ENCODE results near the gene BMPR2.

The BMPR2 gene

DNA sequence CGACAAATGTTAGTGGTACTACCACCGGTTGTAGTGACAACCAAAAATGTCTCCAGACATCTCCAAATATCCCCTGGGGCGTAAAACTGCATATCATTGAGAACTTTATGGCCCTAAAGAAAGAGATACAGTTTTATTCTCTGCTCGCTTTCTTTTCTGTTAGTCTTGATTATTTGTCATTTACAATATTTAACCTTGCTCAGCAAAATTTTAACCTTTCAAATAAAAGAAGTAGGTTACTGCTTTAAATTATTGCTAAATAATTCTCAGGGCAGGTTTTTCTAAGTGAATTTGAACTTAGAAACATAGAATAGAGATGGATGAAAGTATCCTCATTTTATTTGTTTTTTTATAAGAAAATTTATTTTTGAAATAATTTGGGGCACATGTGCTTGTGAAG lies 67.9 kb downstream of the BMPR2 start:
- Histone ChIP-seq H3K9me3 (ENCODE audit: control insufficient read depth, low read length) (no peaks in the 10 kb centered on the region), H3K4me2 (ENCODE audit: low read length, poor library complexity, severe bottlenecking) (no peak overlapping the region), H2BK15ac (ENCODE audit: low read depth, poor library complexity, severe bottlenecking) (no peak overlapping the region), H3K14ac (ENCODE audit: low read length in 2 of 2) (no peak overlapping the region), H3K79me1 (replicated peaks; ENCODE audit: low read length, poor library complexity, severe bottlenecking) (peaks cover 15% of the 10 kb centered on the region), H2AFZ (ENCODE audit: low read depth, low read length) (no peak overlapping the region), H2AK5ac (ENCODE audit: low read length, severe bottlenecking) (no peak overlapping the region), H3K4me3 (ENCODE audit: insufficient read depth in 1 of 2, low read depth in 1 of 2, low read length in 2 of 2) (no peak overlapping the region), H3K27me3 (ENCODE audit: control insufficient read depth in 1 of 2, insufficient read depth in 1 of 2, low read length in 2 of 2) (no peaks in the 10 kb centered on the region), H2BK12ac (ENCODE audit: low read length in 2 of 2) (no peak overlapping the region), H3K4me1 (ENCODE audit: control insufficient read depth, insufficient read depth, low read depth, low read length) (no peaks in the 10 kb centered on the region), H3K27ac (ENCODE audit: low read length, poor library complexity, severe bottlenecking) (no peak overlapping the region), H3K4ac (ENCODE audit: low read depth in 1 of 2, low read length in 2 of 2) (no peak overlapping the region), H3K18ac (ENCODE audit: low read depth in 1 of 2, low read length in 2 of 2) (no peak overlapping the region), H3K9ac (ENCODE audit: low read length) (no peak overlapping the region), H2BK120ac (ENCODE audit: low read depth, low read length) (no peak overlapping the region), H3K23ac (ENCODE audit: low read length in 2 of 2) (no peak overlapping the region), H4K91ac (ENCODE audit: low read length) (no peak overlapping the region), H4K8ac (ENCODE audit: low read length) (no peak overlapping the region), H2BK5ac (ENCODE audit: low read depth, low read length, poor library complexity, severe bottlenecking) (no peak overlapping the region), H3K36me3 (ENCODE audit: control insufficient read depth in 1 of 2, insufficient read depth in 2 of 2, low read depth in 1 of 2, low read length in 2 of 2) (peaks cover 0 to 2% of the 10 kb centered on the region in 2 experiments)
- 97% methylated on average over 3 of the region's 4 CpGs for WGBS
- DNase-seq = no peak

DNA sequence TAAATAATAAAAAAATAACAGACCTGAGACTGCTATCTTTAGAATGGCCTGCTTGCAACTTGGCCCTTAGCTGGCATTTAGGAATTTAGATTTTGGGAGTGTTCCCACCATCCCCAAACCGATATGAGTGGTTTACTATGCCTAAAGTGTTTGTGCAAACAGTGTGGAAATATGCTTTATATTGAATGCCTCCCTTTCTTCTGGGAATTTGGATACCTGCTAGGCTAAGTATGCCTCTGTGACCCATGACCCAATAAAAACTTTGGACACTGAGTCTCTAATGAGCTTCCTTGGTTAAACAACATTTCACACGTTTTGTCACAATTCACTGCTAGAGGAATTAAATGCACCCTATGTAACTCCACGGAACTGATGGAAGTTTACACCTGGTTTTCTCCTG lies 73.2 kb downstream of the BMPR2 start:
- Histone ChIP-seq H3K14ac (ENCODE audit: low read length in 2 of 2) (no peak overlapping the region), H3K9ac (ENCODE audit: low read length) (no peak overlapping the region), H2AK5ac (ENCODE audit: low read length, severe bottlenecking) (no peak overlapping the region), H3K27me3 (ENCODE audit: control insufficient read depth in 1 of 2, insufficient read depth in 1 of 2, low read length in 2 of 2) (no peaks in the 10 kb centered on the region), H3K4me3 (ENCODE audit: insufficient read depth in 1 of 2, low read depth in 1 of 2, low read length in 2 of 2) (no peak overlapping the region), H2BK12ac (ENCODE audit: low read length in 2 of 2) (no peak overlapping the region), H3K4ac (ENCODE audit: low read depth in 1 of 2, low read length in 2 of 2) (no peak overlapping the region), H2BK120ac (ENCODE audit: low read depth, low read length) (no peak overlapping the region), H2BK5ac (ENCODE audit: low read depth, low read length, poor library complexity, severe bottlenecking) (no peak overlapping the region), H3K79me1 (replicated peaks; ENCODE audit: low read length, poor library complexity, severe bottlenecking) (peaks cover 23% of the 10 kb centered on the region), H3K18ac (ENCODE audit: low read depth in 1 of 2, low read length in 2 of 2) (no peak overlapping the region), H3K36me3 (ENCODE audit: control insufficient read depth in 1 of 2, insufficient read depth in 2 of 2, low read depth in 1 of 2, low read length in 2 of 2) (peaks cover 0 to 2% of the 10 kb centered on the region in 2 experiments), H2AFZ (ENCODE audit: low read depth, low read length) (no peak overlapping the region), H2BK15ac (ENCODE audit: low read depth, poor library complexity, severe bottlenecking) (no peak overlapping the region), H3K4me2 (ENCODE audit: low read length, poor library complexity, severe bottlenecking) (no peak overlapping the region), H4K8ac (ENCODE audit: low read length) (no peak overlapping the region), H3K9me3 (ENCODE audit: control insufficient read depth, low read length) (no peaks in the 10 kb centered on the region), H3K27ac (ENCODE audit: low read length, poor library complexity, severe bottlenecking) (no peak overlapping the region), H4K91ac (ENCODE audit: low read length) (no peak overlapping the region), H3K4me1 (ENCODE audit: control insufficient read depth, insufficient read depth, low read depth, low read length) (no peaks in the 10 kb centered on the region), H3K23ac (ENCODE audit: low read length in 2 of 2) (no peak overlapping the region)
- no peak for DNase-seq
- WGBS = 100% methylated on average over 3 of the region's 3 CpGs

DNA sequence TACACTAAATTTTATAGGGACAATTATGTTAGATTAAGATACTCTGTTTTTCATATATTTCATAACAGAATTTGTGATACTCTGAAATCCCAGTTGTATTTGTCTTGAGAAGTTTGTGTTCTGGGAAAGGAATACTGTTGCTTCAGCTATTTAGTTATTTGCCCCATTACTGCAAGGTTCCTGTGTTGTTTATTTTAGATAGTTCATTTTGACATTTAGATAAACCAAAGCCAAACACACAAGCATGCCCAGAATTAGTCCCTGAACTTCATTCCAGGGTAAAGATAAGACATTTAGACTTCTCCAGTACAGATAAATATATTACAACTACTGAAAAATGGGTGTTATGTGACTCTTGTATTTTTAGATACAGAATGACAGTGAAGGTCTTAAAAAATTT lies 74.7 kb downstream of the BMPR2 start:
- H3K4me1 ChIP-seq (ENCODE audit: control insufficient read depth, insufficient read depth, low read depth, low read length) = no peaks in the 10 kb centered on the region
- no peak overlapping the region for H2BK15ac ChIP-seq (ENCODE audit: low read depth, poor library complexity, severe bottlenecking)
- H3K18ac ChIP-seq (ENCODE audit: low read depth in 1 of 2, low read length in 2 of 2) = no peak overlapping the region
- no peak overlapping the region for H2AK5ac ChIP-seq (ENCODE audit: low read length, severe bottlenecking)
- no peak overlapping the region for H3K27ac ChIP-seq (ENCODE audit: low read length, poor library complexity, severe bottlenecking)
- H3K79me1 ChIP-seq (replicated peaks; ENCODE audit: low read length, poor library complexity, severe bottlenecking) = peaks cover 21% of the 10 kb centered on the region
- DNase-seq = peak; percentile 45
- H4K91ac ChIP-seq (ENCODE audit: low read length) = no peak overlapping the region
- no peak overlapping the region for H3K4ac ChIP-seq (ENCODE audit: low read depth in 1 of 2, low read length in 2 of 2)
- no peak overlapping the region for H2AFZ ChIP-seq (ENCODE audit: low read depth, low read length)
- H3K36me3 ChIP-seq (ENCODE audit: control insufficient read depth in 1 of 2, insufficient read depth in 2 of 2, low read depth in 1 of 2, low read length in 2 of 2) = peaks cover 0 to 3% of the 10 kb centered on the region in 2 experiments
- H4K8ac ChIP-seq (ENCODE audit: low read length) = no peak overlapping the region
- no peaks in the 10 kb centered on the region for H3K27me3 ChIP-seq (ENCODE audit: control insufficient read depth in 1 of 2, insufficient read depth in 1 of 2, low read length in 2 of 2)
- H2BK12ac ChIP-seq (ENCODE audit: low read length in 2 of 2) = no peak overlapping the region
- no peaks in the 10 kb centered on the region for H3K9me3 ChIP-seq (ENCODE audit: control insufficient read depth, low read length)
- no peak overlapping the region for H2BK120ac ChIP-seq (ENCODE audit: low read depth, low read length)
- H3K14ac ChIP-seq (ENCODE audit: low read length in 2 of 2) = no peak overlapping the region
- no peak overlapping the region for H3K23ac ChIP-seq (ENCODE audit: low read length in 2 of 2)
- H3K4me3 ChIP-seq (ENCODE audit: insufficient read depth in 1 of 2, low read depth in 1 of 2, low read length in 2 of 2) = no peak overlapping the region
- H3K4me2 ChIP-seq (ENCODE audit: low read length, poor library complexity, severe bottlenecking) = no peak overlapping the region
- H3K9ac ChIP-seq (ENCODE audit: low read length) = no peak overlapping the region
- H2BK5ac ChIP-seq (ENCODE audit: low read depth, low read length, poor library complexity, severe bottlenecking) = no peak overlapping the region

DNA sequence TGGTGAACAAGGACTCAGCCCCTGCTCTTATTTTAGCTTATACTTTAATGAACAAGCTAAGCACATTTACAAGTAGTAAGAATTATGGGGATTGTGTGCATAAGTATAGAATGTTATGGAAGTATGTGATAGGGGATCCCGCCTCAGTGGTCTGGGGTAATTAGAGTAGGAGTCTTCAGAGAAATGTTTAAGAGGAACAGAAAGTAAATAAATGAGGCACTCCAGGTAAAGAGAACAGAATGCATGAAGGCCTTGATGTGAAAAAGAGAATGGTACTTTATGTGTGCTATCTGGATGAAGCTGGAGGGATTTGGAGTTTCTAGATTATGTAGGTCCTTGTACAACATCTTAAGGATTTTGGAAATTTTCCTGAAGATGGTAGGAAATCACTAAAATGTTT lies 76.6 kb downstream of the BMPR2 start:
- no peaks in the 10 kb centered on the region for H3K4me1 ChIP-seq (ENCODE audit: control insufficient read depth, insufficient read depth, low read depth, low read length)
- DNase-seq = no peak
- no peak overlapping the region for H2BK5ac ChIP-seq (ENCODE audit: low read depth, low read length, poor library complexity, severe bottlenecking)
- H4K91ac ChIP-seq (ENCODE audit: low read length) = no peak overlapping the region
- peaks cover 0 to 6% of the 10 kb centered on the region in 2 experiments for H3K36me3 ChIP-seq (ENCODE audit: control insufficient read depth in 1 of 2, insufficient read depth in 2 of 2, low read depth in 1 of 2, low read length in 2 of 2)
- H3K79me1 ChIP-seq (replicated peaks; ENCODE audit: low read length, poor library complexity, severe bottlenecking) = peaks cover 15% of the 10 kb centered on the region
- H3K9ac ChIP-seq (ENCODE audit: low read length) = no peak overlapping the region
- H3K4ac ChIP-seq (ENCODE audit: low read depth in 1 of 2, low read length in 2 of 2) = no peak overlapping the region
- no peak overlapping the region for H3K4me3 ChIP-seq (ENCODE audit: insufficient read depth in 1 of 2, low read depth in 1 of 2, low read length in 2 of 2)
- no peak overlapping the region for H2AFZ ChIP-seq (ENCODE audit: low read depth, low read length)
- H3K27ac ChIP-seq (ENCODE audit: low read length, poor library complexity, severe bottlenecking) = no peak overlapping the region
- no peak overlapping the region for H2BK12ac ChIP-seq (ENCODE audit: low read length in 2 of 2)
- H3K9me3 ChIP-seq (ENCODE audit: control insufficient read depth, low read length) = no peaks in the 10 kb centered on the region
- H2BK15ac ChIP-seq (ENCODE audit: low read depth, poor library complexity, severe bottlenecking) = no peak overlapping the region
- H3K18ac ChIP-seq (ENCODE audit: low read depth in 1 of 2, low read length in 2 of 2) = no peak overlapping the region
- H3K4me2 ChIP-seq (ENCODE audit: low read length, poor library complexity, severe bottlenecking) = no peak overlapping the region
- H3K23ac ChIP-seq (ENCODE audit: low read length in 2 of 2) = no peak overlapping the region
- H4K8ac ChIP-seq (ENCODE audit: low read length) = no peak overlapping the region
- 96% methylated on average over 1 of the region's 1 CpG for WGBS
- no peaks in the 10 kb centered on the region for H3K27me3 ChIP-seq (ENCODE audit: control insufficient read depth in 1 of 2, insufficient read depth in 1 of 2, low read length in 2 of 2)
- H3K14ac ChIP-seq (ENCODE audit: low read length in 2 of 2) = no peak overlapping the region
- no peak overlapping the region for H2BK120ac ChIP-seq (ENCODE audit: low read depth, low read length)
- no peak overlapping the region for H2AK5ac ChIP-seq (ENCODE audit: low read length, severe bottlenecking)

Measured in mesenchymal stem cell (in vitro differentiated cells and primary cell).